Caco-2 (cell line): ENCODE results near the gene RHAG. TPM values are rescaled to one million over a fixed set of nuclear protein-coding genes. Genes with fewer than 3 reads are reported as not detected.
A peak's percentile ranks its signal among the peaks of the same experiment; 100 is the strongest.

Experiments
- BruUV-seq: library from RNA; stranded (reverse); fragments of 400-500 nt; replicated peaks from 2 replicates; lab custom pipeline; 2021; lab: Mats Ljungman, UMichigan
- CTCF ChIA-PET: fragments of 300-600 bp; sonication (Branson Sonifier 250); formaldehyde crosslinking; loops from one replicate; lab custom pipeline; 2022; ENCODE audit warnings: antibody characterized with exemption; lab: Charles Lee
- POLR2A ChIA-PET: fragments of 300-600 bp; sonication (Branson Sonifier 250); formaldehyde crosslinking; loops from one replicate; lab custom pipeline; 2022; ENCODE audit warnings: antibody characterized with exemption; lab: Charles Lee
- DNase-seq, 2 experiments: peaks; one replicate each; pipeline versions ENCODE4 v3.0.0 to v3.0.0-alpha.2; 2020 to 2022
- H3K27me3 ChIP-seq: replicated peaks from 2 replicates; pipeline ENCODE4 v1.6.0; 2011; ENCODE audit warnings: low read length; ENCODE audit not compliant: control insufficient read depth, insufficient read depth
- H3K36me3 ChIP-seq: 2 replicates; pipeline ENCODE4 v1.5.1; 2011; ENCODE audit warnings: low read length; ENCODE audit not compliant: control insufficient read depth, insufficient read depth
- H3K4me1 ChIP-seq: fragments of 250-450 bp; sonication (Bioruptor Pico); 2 replicates; pipeline ENCODE4 v1.5.1; 2020; ENCODE audit warnings: mild to moderate bottlenecking
- H3K4me3 ChIP-seq: 2 replicates; pipeline ENCODE4 v1.5.1; 2011; ENCODE audit warnings: low read depth, mild to moderate bottlenecking, control low read depth, low read length
- H3K9me3 ChIP-seq: fragments of 250-450 bp; sonication (Bioruptor Pico); 2 replicates; pipeline ENCODE4 v1.5.1; 2020; ENCODE audit warnings: mild to moderate bottlenecking, moderate library complexity
- H3K27ac Mint-ChIP-seq: one replicate; pipeline ENCODE4 v1.8.0; 2022; ENCODE audit warnings: mixed read lengths; ENCODE audit not compliant: unreplicated experiment
- H3K27me3 Mint-ChIP-seq: one replicate; pipeline ENCODE4 v1.8.0; 2022; ENCODE audit warnings: mixed read lengths; ENCODE audit not compliant: insufficient read depth, unreplicated experiment
- H3K36me3 Mint-ChIP-seq: one replicate; pipeline ENCODE4 v1.8.0; 2022; ENCODE audit warnings: mild to moderate bottlenecking, mixed read lengths; ENCODE audit not compliant: insufficient read depth, unreplicated experiment
- H3K4me1 Mint-ChIP-seq: one replicate; pipeline ENCODE4 v1.8.0; 2022; ENCODE audit warnings: low read depth, mixed read lengths; ENCODE audit not compliant: unreplicated experiment
- H3K4me3 Mint-ChIP-seq: one replicate; pipeline ENCODE4 v1.8.0; 2022; ENCODE audit warnings: mild to moderate bottlenecking, moderate library complexity, mixed read lengths; ENCODE audit not compliant: unreplicated experiment
- H3K9me3 Mint-ChIP-seq: one replicate; pipeline ENCODE4 v1.8.0; 2022; ENCODE audit warnings: mixed read lengths; ENCODE audit not compliant: unreplicated experiment
- CTCF ChIP-seq, 2 experiments: fragments of 200-600 bp in 1 of 2; IDR thresholded peaks; 1 replicate in 1 of 2; 2 replicates in 1 of 2; pipeline versions ENCODE4 v1.5.1 to v1.8.0; 2011 to 2022; ENCODE audit warnings: antibody characterized with exemption in 1 of 2, control low read depth in 1 of 2, inconsistent platforms in 1 of 2, low read depth in 1 of 2, low read length in 1 of 2, mild to moderate bottlenecking in 1 of 2, moderate library complexity in 1 of 2; ENCODE audit not compliant: insufficient read depth in 1 of 2, severe bottlenecking in 1 of 2, unreplicated experiment in 1 of 2
- intact Hi-C: fragments of 100-400 bp; cut with micrococcal nuclease; formaldehyde crosslinking; loops from one replicate; pipeline ENCODE4 v1.10.0; 2022; ENCODE audit not compliant: unreplicated experiment
- total RNA-seq: library from RNA; stranded (reverse); gene quantifications from 2 replicates; pipeline ENCODE4 v1.2.3, GENCODE V29; 2022

Gene RHAG
- total RNA-seq, 1 experiment from 2014 or later, result not detected

GRCh38 chr6:49668083-49668511 is 31.5 kb upstream of the RHAG start:
- H3K4me3 Mint-ChIP-seq, result no peak overlapping the region
- H3K4me1 Mint-ChIP-seq, result no peaks in the 10 kb centered on the region
- H3K27ac Mint-ChIP-seq, result no peak overlapping the region
- H3K9me3 Mint-ChIP-seq, result no peaks in the 10 kb centered on the region
- ChIA-PET CTCF (no interaction called here), POLR2A (no interaction called here)
- no peaks in the 10 kb centered on the region for H3K9me3 ChIP-seq
- BruUV-seq, result no TSS peak
- TF ChIP-seq CTCF (IDR thresholded peaks at IDR 0.05; ENCODE audit: insufficient read depth in 1 of 2, low read depth in 1 of 2, low read length in 1 of 2, severe bottlenecking in 1 of 2, unreplicated experiment in 1 of 2), result no peak
- H3K27me3 ChIP-seq, result no peaks in the 10 kb centered on the region
- no peaks in the 10 kb centered on the region for H3K27me3 Mint-ChIP-seq
- no peaks in the 10 kb centered on the region for H3K36me3 ChIP-seq
- DNase-seq, result peak in 1 of 2 experiments; percentile 7
- peaks cover 23% of the 10 kb centered on the region for H3K4me1 ChIP-seq
- intact Hi-C loops, result loop anchor here (1.0 to 5.0 kb wide), 2 partner anchors 46 to 68 kb away; no protein-coding TSS in a partner anchor
- no peaks in the 10 kb centered on the region for H3K36me3 Mint-ChIP-seq
- no peak overlapping the region for H3K4me3 ChIP-seq

- Histone ChIP-seq H3K4me3 (no peak overlapping the region), H3K9me3 (no peaks in the 10 kb centered on the region), H3K36me3 (no peaks in the 10 kb centered on the region), H3K27me3 (no peaks in the 10 kb centered on the region), H3K4me1 (peaks cover 23% of the 10 kb centered on the region)
- no TSS peak for BruUV-seq
- no peak for DNase-seq
- no peak for TF ChIP-seq CTCF (IDR thresholded peaks at IDR 0.05; ENCODE audit: insufficient read depth in 1 of 2, low read depth in 1 of 2, low read length in 1 of 2, severe bottlenecking in 1 of 2, unreplicated experiment in 1 of 2)
- Mint-ChIP-seq H3K27me3 (no peaks in the 10 kb centered on the region), H3K4me3 (no peak overlapping the region), H3K9me3 (no peaks in the 10 kb centered on the region), H3K4me1 (no peaks in the 10 kb centered on the region), H3K36me3 (no peaks in the 10 kb centered on the region), H3K27ac (no peak overlapping the region)
- POLR2A ChIA-PET, result no interaction called here
- CTCF ChIA-PET, result no interaction called here
- intact Hi-C loops, result loop anchor here (5.0 kb wide), 1 partner anchor 45 kb away; no protein-coding TSS in a partner anchor
Measured at GRCh38 chr6:49666930-49667757, 30.5 kb upstream of the RHAG start.

- ChIA-PET CTCF (no interaction called here), POLR2A (no interaction called here)
- BruUV-seq, result no TSS peak
- no peaks in the 10 kb centered on the region for H3K9me3 Mint-ChIP-seq
- H3K9me3 ChIP-seq, result no peaks in the 10 kb centered on the region
- H3K27me3 ChIP-seq, result no peaks in the 10 kb centered on the region
- H3K4me3 Mint-ChIP-seq, result no peak overlapping the region
- TF ChIP-seq CTCF (IDR thresholded peaks at IDR 0.05; ENCODE audit: insufficient read depth in 1 of 2, low read depth in 1 of 2, low read length in 1 of 2, severe bottlenecking in 1 of 2, unreplicated experiment in 1 of 2), result no peak
- intact Hi-C loops, result loop anchor here (5.0 kb wide), 1 partner anchor 44 kb away; no protein-coding TSS in a partner anchor
- no peaks in the 10 kb centered on the region for H3K27me3 Mint-ChIP-seq
- no peaks in the 10 kb centered on the region for H3K36me3 Mint-ChIP-seq
- H3K27ac Mint-ChIP-seq, result no peak overlapping the region
- no peak overlapping the region for H3K4me3 ChIP-seq
- H3K4me1 Mint-ChIP-seq, result no peaks in the 10 kb centered on the region
- no peaks in the 10 kb centered on the region for H3K36me3 ChIP-seq
- H3K4me1 ChIP-seq, result peaks cover 23% of the 10 kb centered on the region
- no peak for DNase-seq
Measured at GRCh38 chr6:49666480-49666879, 29.8 kb upstream of the RHAG start.
